KOPT-K1 (cell line): ENCODE measurements around the gene VWA1.
A peak's percentile ranks its signal among the peaks of the same experiment; 100 is the strongest.
"Not testable (repeated sequence)": the region's sequence is repeated elsewhere in the genome, so short reads cannot be mapped to it uniquely, and the experiment has no call there.

Experiments used
- H3K27ac ChIP-seq: fragments of 200-600 bp; sonication (generic); 2 replicates; pipeline ENCODE4 v1.5.1; 2016; ENCODE audit warnings: antibody characterized with exemption, mild to moderate bottlenecking, low read depth, low read length; ENCODE audit not compliant: poor library complexity, severe bottlenecking
- H3K36me3 ChIP-seq: fragments of 200-600 bp; sonication (generic); 2 replicates; pipeline ENCODE4 v1.5.1; 2017; ENCODE audit warnings: antibody characterized with exemption, mild to moderate bottlenecking, low read length, moderate library complexity; ENCODE audit not compliant: insufficient read depth
- H3K9me3 ChIP-seq: fragments of 200-600 bp; sonication (generic); 2 replicates; pipeline ENCODE4 v1.5.1; 2017; ENCODE audit warnings: antibody characterized with exemption, low read length, mild to moderate bottlenecking; ENCODE audit not compliant: insufficient read depth, poor library complexity, severe bottlenecking

VWA1 gene

DNA sequence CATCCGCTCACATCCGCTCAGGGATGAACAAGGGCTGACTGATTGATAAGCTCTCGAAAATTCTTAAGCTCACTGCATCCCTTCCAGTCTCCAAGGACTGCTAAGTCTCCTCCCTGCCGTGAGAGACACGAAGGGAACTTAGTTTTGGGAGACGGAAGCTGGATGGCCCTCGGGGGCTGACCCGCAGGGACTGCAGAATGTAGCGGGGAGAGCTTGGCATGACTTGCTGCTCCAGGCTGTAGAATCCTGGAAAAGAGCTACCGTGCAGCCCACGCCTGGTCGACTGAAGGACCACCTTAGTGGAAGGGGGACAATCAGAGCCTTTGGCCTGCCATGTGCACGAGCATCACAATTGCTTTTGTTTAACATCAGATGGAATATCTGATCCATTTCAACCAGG is 19.7 kb upstream of the VWA1 start:
- Histone ChIP-seq H3K27ac (no peak overlapping the region), H3K9me3 (peaks cover 13% of the 10 kb centered on the region), H3K36me3 (no peaks in the 10 kb centered on the region)

GRCh38 chr1:1417396-1417795 is 18.1 kb upstream of the VWA1 start:
- not testable (repeated sequence) for H3K27ac ChIP-seq, H3K36me3 ChIP-seq, H3K9me3 ChIP-seq

DNA sequence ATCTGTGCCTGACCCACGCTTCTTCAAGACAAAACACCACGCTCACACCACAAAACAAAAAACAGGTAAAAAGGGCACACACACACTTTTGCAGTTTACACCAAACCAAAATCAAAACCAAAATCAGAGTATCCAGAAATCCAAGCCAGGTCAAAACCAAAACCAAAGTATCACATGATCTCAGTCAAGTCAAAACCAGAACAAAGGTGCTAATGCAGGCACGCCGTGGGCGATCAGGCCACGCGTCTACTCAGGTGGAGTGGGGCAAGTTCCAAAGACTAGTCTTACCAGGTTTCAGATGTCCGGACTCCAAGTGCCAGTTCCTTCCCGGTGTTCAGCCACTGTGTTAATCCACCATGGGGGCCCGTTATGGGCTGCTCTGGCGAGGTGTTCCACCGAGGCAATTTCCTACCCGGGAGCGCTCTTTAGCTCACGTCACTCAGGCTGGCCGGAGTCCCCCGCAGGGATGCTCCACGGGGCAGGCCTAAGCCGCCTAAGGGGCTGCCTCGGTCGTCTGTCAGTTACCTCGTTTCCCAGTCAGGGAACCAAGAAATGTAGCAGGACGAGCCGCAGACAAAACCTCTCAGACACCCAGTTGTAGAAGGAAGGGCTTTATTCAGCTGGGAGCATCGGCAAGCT is 17.5 kb upstream of the VWA1 start:
- not testable (repeated sequence) for H3K36me3 ChIP-seq, H3K9me3 ChIP-seq, H3K27ac ChIP-seq

DNA sequence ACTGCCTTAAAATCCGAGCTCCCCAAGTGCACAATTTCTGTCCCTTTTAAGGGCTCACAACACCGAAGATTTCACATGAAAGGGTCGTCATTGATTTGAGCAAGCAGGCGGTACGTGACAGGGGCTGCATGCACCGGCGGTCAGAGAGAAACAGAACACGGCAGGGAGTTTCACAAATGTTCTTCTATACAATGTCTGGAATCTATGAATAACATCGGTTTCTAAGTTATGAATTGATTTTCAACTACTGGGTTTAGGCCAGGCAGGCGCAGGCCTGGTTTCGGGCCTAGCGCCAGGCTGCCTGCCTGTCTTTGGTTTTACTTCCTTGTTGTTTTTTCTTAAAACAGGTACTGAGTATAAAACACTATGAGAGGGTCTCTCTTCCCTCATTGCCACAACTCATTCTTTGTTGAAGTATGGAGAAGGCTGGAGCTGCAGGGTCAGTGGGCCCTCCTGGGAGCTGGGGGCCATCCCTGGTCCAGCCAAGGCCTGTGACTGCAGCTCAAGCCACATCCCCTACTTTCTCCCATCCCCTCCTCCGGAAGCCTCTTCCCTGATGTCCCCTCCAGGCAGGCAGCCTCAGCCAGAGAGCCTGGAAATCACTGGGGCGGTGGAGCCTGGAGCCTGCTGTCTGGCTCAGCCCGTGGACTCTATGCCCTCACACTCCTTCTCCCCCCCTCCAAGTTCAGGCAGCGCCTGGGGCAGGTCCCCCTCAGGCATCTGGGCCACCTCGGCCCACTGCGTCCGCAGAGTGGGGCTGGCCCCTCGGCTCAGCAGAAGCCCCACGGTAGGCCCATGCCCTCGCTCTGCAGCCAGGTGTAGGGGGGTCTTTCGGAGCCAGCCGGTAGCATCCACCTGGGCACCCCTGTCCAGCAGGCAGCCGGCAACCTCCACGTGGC is 16.8 kb upstream of the VWA1 start:
- H3K36me3 ChIP-seq, result no peaks in the 10 kb centered on the region
- no peak overlapping the region for H3K27ac ChIP-seq

GRCh38 chr1:1419363-1419812 is 16.1 kb upstream of the VWA1 start:
- H3K9me3 ChIP-seq, result no peaks in the 10 kb centered on the region
- no peak overlapping the region for H3K27ac ChIP-seq
- H3K36me3 ChIP-seq, result no peaks in the 10 kb centered on the region

More for the DNA sequence above, 16.8 kb upstream of the VWA1 start:
- H3K9me3 ChIP-seq, result no peaks in the 10 kb centered on the region

GRCh38 chr1:1419813-1420653 is 15.5 kb upstream of the VWA1 start:
- Histone ChIP-seq H3K27ac (no peak overlapping the region), H3K36me3 (no peaks in the 10 kb centered on the region), H3K9me3 (no peaks in the 10 kb centered on the region)

GRCh38 chr1:1420654-1421141 is 14.8 kb upstream of the VWA1 start:
- Histone ChIP-seq H3K9me3 (no peaks in the 10 kb centered on the region), H3K27ac (no peak overlapping the region), H3K36me3 (no peaks in the 10 kb centered on the region)

DNA sequence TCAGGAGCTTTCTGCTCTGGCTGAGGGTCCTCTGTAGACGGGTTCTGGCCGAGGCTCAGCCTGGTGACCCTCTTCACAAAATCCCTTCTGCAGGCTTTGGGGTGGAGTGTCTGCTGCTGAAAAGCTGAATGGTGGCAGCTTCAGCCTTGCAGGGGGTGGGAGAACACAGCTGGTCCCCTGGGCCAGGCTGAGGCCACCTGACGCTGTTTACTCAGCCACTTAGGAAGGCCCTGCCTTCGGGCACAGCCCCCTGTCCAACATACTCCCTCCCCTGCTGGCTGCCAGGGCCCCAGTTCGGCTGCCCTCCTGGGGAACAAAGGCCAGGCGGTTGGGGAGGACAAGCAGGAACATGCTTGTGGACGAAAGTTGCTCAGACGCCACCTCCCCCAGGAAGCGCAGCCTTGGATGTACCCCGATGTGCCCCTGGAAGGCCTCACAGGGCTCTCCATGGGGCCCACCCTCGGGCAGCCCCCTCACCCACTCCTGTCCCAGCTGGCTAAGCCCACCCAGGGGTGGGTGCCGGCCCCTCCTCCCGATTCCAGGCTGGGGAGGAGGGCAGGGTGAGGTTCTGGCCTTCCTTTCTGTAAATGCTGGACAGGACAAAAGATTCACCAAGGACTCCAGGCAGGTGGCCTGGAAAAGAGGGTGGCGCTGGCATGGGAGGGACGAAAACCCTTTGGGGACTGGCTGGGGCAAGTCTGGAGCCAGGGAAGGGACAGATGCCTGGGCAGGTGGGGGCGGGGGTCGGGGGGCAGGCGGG is 14.2 kb upstream of the VWA1 start, which contains the start of gene ANKRD65:
Gene ANKRD65, minus strand, starts transcription at position 130 of the 760 bp plus-strand sequence. CDS start 271 bp downstream, outside the sequence.
- no peaks in the 10 kb centered on the region for H3K36me3 ChIP-seq
- no peaks in the 10 kb centered on the region for H3K9me3 ChIP-seq
- H3K27ac ChIP-seq, result no peak within 1 kb of the TSS

GRCh38 chr1:1421907-1422464 is 13.5 kb upstream of the VWA1 start:
- Histone ChIP-seq H3K36me3 (no peaks in the 10 kb centered on the region), H3K27ac (no peak overlapping the region), H3K9me3 (no peaks in the 10 kb centered on the region)

- Histone ChIP-seq H3K36me3 (no peaks in the 10 kb centered on the region), H3K27ac (peak overlapping the region; percentile 29), H3K9me3 (no peaks in the 10 kb centered on the region)
Measured at GRCh38 chr1:1422465-1423244, 12.8 kb upstream of the VWA1 start.

GRCh38 chr1:1423245-1423597 is 12.3 kb upstream of the VWA1 start:
- Histone ChIP-seq H3K27ac (no peak overlapping the region), H3K9me3 (no peaks in the 10 kb centered on the region), H3K36me3 (no peaks in the 10 kb centered on the region)

DNA sequence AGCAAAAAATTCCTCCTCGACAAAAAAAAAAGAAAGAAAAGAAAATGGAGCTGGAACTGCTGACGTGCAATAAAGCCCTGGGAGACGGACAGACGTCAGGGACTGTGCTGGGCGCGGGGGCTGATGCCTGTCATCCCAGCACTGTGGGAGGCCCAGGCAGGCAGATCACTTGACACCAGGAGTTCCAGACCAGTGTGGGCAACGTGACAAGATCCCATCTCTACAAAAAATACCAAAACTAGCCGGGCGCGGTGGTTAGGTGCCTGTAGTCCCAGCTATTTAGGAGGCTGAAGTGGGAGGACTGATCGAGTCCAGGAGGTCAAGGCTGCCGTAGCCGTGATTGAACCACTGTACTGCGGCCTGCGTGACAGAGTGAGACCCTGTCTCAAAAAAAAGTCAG is 10.8 kb upstream of the VWA1 start:
- Histone ChIP-seq H3K9me3 (no peaks in the 10 kb centered on the region), H3K36me3 (no peaks in the 10 kb centered on the region), H3K27ac (no peak overlapping the region)

DNA sequence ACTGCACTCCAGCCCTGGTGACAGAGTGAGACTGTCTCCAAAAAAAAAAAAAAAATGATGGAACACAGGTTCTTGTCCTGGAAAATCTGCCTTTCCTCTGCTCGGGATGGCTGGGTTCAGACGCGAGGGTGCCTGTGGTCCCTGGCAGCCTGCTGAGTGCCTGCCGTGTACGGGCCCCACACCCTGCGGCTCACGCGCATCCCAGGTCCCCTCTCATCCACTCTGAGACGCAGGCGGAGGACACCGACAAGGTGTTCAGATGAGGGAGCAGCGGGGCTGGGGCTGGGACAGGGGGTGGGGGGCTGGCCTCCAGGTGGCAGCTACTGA is 10.1 kb upstream of the VWA1 start:
- H3K27ac ChIP-seq, result peak overlapping the region; percentile 83
- no peaks in the 10 kb centered on the region for H3K9me3 ChIP-seq

More for the DNA sequence above, 10.1 kb upstream of the VWA1 start:
- no peaks in the 10 kb centered on the region for H3K36me3 ChIP-seq
